ENCODE data around the gene DOCK2. TPM values are rescaled to one million over a fixed set of nuclear protein-coding genes. Genes with fewer than 3 reads are reported as not detected.

Gene DOCK2
- polyA plus RNA-seq, 3 donors = 57.5 to 178 (median 115) TPM

GRCh38 chr5:170114271-170114670 is 477.2 kb downstream of the DOCK2 start:
- Mint-ChIP-seq H3K9me3 (peaks cover 0 to 4% (median 0%) of the 10 kb centered on the region in 7 donors), H3K4me1 (peaks cover 33% of the 10 kb centered on the region), H3K36me3 (no peaks in the 10 kb centered on the region), H3K27ac (no peak overlapping the region), H3K27me3 (ENCODE audit: low read depth in 3 of 3) (peaks cover 1 to 4% (median 3%) of the 10 kb centered on the region in 3 donors), H3K4me3 (no peak overlapping the region)
- intact Hi-C loops (cut with micrococcal nuclease) = no loop called here
- no peak for TF ChIP-seq CTCF (IDR thresholded peaks at IDR 0.05)
- no peak overlapping the region for H2AFZ ChIP-seq (ENCODE audit: insufficient read depth, low read depth, low read length, poor library complexity, severe bottlenecking)
- DNase-seq = no peak
- no peaks in the 10 kb centered on the region for H3K36me3 ChIP-seq (replicated peaks in 1 of 2; ENCODE audit: control insufficient read depth in 1 of 2, insufficient read depth in 2 of 2, low read length in 2 of 2)
- no peak overlapping the region for H3K4me3 ChIP-seq (replicated peaks in 1 of 3; ENCODE audit: low read depth in 2 of 3, low read length in 3 of 3)
- H4K20me1 ChIP-seq (ENCODE audit: insufficient read depth, low read length) = no peaks in the 10 kb centered on the region
- peaks cover 32 to 37% of the 10 kb centered on the region in 2 donors for H3K4me1 ChIP-seq (ENCODE audit: control insufficient read depth in 1 of 2, insufficient read depth in 2 of 2, low read length in 2 of 2)
- H3K27ac ChIP-seq (ENCODE audit: low read depth in 1 of 2, low read length in 2 of 2) = no peak overlapping the region
- no peaks in the 10 kb centered on the region for H3K9me3 ChIP-seq (replicated peaks in 1 of 2; ENCODE audit: control insufficient read depth in 1 of 2, insufficient read depth in 1 of 2, low read length in 2 of 2)
- H3K27me3 ChIP-seq (ENCODE audit: control insufficient read depth in 2 of 2, insufficient read depth in 2 of 2, low read length in 2 of 2) = no peaks in the 10 kb centered on the region
- 76% methylated on average over 7 of the region's 7 CpGs for WGBS (ENCODE audit: insufficient coverage)
- no peak overlapping the region for H3K4me2 ChIP-seq (replicated peaks; ENCODE audit: extremely low read depth, low read length, poor library complexity, severe bottlenecking)
- no peaks in the 10 kb centered on the region for H3K79me2 ChIP-seq (ENCODE audit: insufficient read depth, low read length)
- no peak overlapping the region for H3K9ac ChIP-seq (ENCODE audit: insufficient read depth, low read length, poor library complexity, severe bottlenecking)

GRCh38 chr5:170115925-170116324 is 478.9 kb downstream of the DOCK2 start:
- H3K36me3 ChIP-seq (replicated peaks in 1 of 2; ENCODE audit: control insufficient read depth in 1 of 2, insufficient read depth in 2 of 2, low read length in 2 of 2) = no peaks in the 10 kb centered on the region
- H3K4me3 ChIP-seq (replicated peaks in 1 of 3; ENCODE audit: low read depth in 2 of 3, low read length in 3 of 3) = no peak overlapping the region
- H3K4me2 ChIP-seq (replicated peaks; ENCODE audit: extremely low read depth, low read length, poor library complexity, severe bottlenecking) = no peak overlapping the region
- Mint-ChIP-seq H3K27me3 (ENCODE audit: low read depth in 3 of 3) (peaks cover 3 to 6% (median 5%) of the 10 kb centered on the region in 3 donors), H3K4me3 (no peak overlapping the region), H3K9me3 (peaks cover 0 to 4% (median 0%) of the 10 kb centered on the region in 7 donors), H3K27ac (no peak overlapping the region), H3K4me1 (peaks cover 31% of the 10 kb centered on the region), H3K36me3 (no peaks in the 10 kb centered on the region)
- intact Hi-C loops (cut with micrococcal nuclease) = no loop called here
- H3K9ac ChIP-seq (ENCODE audit: insufficient read depth, low read length, poor library complexity, severe bottlenecking) = no peak overlapping the region
- no peaks in the 10 kb centered on the region for H4K20me1 ChIP-seq (ENCODE audit: insufficient read depth, low read length)
- no peak overlapping the region for H3K27ac ChIP-seq (ENCODE audit: low read depth in 1 of 2, low read length in 2 of 2)
- no peaks in the 10 kb centered on the region for H3K27me3 ChIP-seq (ENCODE audit: control insufficient read depth in 2 of 2, insufficient read depth in 2 of 2, low read length in 2 of 2)
- no peak for TF ChIP-seq CTCF (IDR thresholded peaks at IDR 0.05)
- no peaks in the 10 kb centered on the region for H3K79me2 ChIP-seq (ENCODE audit: insufficient read depth, low read length)
- 95% methylated on average over 2 of the region's 2 CpGs for WGBS (ENCODE audit: insufficient coverage)
- no peak overlapping the region for H2AFZ ChIP-seq (ENCODE audit: insufficient read depth, low read depth, low read length, poor library complexity, severe bottlenecking)
- DNase-seq = no peak
- H3K9me3 ChIP-seq (replicated peaks in 1 of 2; ENCODE audit: control insufficient read depth in 1 of 2, insufficient read depth in 1 of 2, low read length in 2 of 2) = no peaks in the 10 kb centered on the region
- H3K4me1 ChIP-seq (ENCODE audit: control insufficient read depth in 1 of 2, insufficient read depth in 2 of 2, low read length in 2 of 2) = peaks cover 31 to 34% of the 10 kb centered on the region in 2 donors

Measured in CD14-positive monocyte (primary cell).